HG03571 (cell line): ENCODE measurements around the gene AUTS2.

Experiments used
- ATAC-seq: cut with Tn5 transposase; IDR thresholded peaks from one replicate; pipeline ENCODE4 v1.9.1; 2021; ENCODE audit not compliant: unreplicated experiment

AUTS2 gene

DNA sequence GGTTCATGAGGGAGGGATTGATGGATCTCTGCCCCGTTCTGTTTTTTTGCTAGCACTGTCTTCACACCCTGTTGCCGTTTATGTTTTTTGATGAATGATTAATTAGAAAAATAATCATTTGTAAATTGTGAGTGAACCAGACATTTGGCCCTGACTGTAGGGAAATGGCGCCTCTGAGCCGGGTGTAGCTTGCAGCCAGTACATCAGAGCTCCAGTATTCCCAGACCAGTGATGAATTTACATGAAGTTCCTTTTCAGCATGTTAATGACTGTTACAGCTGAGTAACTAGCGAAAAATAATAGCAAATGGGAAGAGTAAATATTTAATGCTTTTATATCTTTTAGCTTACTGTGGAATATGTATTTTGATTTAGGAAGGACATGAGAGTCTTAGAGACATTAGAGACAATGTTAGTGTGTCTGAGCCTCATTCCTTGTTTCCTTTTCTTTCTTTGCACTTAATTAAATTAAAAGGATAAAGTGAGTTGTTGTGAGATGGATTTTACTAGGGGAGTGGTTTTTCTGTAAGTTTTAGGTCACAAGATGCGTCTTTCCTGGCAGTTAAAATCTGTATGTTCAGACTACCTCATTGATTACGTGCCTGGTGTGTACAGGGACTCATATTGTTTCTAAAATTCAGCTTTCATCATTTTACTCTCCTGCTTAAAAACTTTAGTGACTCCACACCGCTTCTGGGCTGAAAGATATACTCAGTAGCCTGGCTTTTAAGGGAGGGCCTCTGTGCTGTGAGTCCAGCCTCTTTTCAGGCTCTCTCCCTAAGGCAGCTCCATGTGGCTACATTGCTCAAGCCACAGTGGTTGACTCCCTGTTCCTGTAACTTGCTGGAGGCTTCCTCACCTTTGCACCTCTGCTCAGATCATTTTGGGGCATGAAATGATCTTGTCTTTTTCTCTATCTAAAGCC, 86.4 kb downstream of the AUTS2 start:
- ATAC-seq: no peak

DNA sequence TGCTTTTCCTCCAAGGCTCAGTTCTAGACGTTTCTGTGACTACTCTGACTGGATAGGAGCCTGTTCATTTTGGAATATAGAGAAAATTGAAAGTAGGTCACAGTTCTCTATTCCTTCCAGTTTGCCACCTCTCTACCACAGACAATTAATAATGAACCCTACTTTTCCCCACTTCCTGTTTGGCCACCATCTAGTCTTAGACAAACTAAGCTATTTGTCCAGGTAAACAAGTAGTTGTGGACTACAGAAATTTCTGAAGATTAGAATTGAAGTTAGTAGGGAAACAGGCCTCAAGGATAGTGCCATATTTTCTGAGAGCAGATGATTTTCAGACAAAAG, 87.0 kb downstream of the AUTS2 start:
- ATAC-seq: no peak

DNA sequence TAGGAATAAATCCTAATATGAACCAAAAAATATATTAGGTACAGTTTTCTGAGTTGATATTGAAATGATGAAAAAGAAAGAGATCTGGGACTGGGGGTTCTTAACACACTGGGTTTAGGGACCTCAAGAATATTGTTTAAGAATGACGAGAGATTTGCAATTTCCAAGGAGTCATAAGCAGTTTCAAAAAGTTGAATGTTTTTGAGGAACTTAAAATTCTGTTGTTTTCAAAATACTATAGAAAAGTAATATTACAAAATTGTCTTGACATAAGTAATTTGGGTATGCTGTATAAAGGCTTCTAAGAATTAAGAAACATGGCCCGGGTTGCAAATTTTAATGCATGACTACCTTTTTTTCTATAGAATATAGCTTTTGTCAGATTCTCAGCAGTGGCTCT, 88.1 kb downstream of the AUTS2 start:
- no peak for ATAC-seq

DNA sequence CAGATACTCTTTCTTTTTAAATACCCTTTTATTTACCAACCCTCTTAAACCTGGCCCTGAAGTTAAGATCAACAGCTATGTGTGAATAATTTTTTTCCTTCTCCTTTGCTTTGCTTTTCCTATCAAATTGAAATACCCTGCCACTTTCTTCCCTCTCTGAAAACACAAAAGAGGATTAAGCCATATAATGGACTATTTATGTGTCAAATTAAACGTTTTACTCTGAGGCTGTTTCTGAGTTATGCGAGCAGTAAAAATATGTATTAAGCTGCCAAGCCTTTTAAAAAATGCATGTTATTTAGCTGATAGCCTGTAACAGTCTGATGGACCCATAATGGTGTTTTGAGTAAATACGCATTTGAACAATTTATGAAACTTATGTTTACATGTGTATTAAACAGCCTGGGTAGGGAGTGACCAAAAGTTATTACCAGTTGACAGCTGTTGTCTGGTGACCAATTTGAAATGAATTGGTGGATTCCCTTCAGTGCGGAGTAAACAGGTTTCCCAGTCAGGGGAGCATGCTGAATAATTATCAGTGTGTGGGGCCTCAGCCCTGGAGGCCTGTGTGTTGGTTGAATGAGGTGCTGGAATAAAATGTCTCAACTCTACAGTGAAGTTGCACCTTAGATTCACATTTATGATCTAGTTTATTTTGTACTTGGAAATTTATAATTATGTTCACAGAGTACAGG, 89.6 kb downstream of the AUTS2 start:
- ATAC-seq: no peak

DNA sequence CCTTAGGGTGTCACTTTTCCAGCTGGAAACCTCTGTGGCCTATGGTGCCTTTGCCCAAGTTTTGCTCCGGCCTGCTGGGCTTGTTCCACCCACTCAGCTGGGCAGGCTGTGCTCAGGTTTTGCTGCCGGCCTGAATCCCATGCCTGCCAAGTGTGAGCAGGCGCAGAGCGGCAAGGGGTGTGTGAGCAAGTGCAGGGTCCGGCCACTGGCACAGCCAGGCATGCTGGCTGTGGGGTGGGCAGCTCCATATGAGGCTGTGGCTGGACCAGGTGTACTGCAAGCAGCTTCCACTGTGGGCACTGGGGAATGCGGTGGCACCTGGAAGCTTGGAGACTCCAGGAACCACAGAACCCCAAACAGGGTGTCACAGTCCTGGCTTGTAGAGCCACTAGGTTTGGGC, 92.1 kb downstream of the AUTS2 start:
- no peak for ATAC-seq

DNA sequence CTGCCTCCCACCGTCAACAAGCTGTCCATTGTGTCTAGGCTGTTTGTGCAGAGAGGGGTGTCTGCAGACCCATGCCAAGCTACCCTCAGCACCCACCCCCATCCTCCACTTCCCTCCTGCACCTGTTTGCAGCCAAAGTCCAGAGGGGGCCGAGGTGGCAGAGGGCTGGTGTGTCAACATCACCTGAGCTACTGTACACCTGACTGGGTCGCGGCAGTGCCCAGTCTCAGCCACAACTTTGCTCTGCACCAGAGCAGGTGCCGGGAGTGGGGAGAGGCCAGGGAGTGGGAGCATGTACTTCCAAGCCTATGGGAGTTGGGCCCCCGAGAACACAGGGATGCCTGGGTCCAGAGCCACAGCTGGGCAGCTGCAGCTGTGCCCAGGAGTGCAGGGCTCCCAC, 93.1 kb downstream of the AUTS2 start:
- ATAC-seq: no peak

DNA sequence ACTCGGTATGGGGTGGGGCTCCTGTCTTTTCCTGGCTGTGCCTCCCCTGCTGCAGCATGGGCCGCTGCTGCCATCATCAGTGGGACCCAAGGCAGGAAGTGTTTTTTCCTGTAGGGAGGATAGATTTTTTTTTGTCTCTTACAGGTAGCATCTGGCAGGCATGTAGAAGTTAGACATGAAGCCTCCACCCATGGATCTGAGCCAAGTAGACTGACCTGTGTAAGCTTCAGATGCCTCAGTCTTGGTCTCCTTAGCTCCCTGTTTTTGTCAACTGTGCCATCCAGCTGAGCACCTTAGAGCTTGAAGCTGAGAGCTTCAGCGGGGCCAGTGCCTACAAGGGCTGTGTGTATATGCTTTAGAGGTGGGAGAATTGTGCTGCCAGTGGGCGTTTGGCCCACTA, 93.5 kb downstream of the AUTS2 start:
- no peak for ATAC-seq

DNA sequence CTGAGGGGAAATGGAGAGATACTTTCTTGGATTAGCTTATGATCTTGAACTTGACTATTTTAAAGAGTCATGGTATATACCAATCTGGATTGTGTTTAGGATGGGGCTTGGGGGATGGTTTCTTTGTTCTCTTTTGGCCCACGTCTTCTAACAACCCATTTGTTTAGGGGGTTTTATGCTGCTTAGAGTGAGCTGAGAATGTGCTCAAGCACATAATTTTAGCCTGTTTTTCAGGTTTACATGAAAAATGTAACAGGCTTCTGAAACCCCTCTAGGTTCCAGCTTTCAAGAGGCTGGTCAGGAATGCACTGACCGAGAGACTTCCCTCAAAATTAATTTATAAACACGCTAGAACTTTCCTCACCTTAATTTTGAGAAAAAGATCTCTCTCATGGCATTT, 94.3 kb downstream of the AUTS2 start:
- ATAC-seq: no peak

DNA sequence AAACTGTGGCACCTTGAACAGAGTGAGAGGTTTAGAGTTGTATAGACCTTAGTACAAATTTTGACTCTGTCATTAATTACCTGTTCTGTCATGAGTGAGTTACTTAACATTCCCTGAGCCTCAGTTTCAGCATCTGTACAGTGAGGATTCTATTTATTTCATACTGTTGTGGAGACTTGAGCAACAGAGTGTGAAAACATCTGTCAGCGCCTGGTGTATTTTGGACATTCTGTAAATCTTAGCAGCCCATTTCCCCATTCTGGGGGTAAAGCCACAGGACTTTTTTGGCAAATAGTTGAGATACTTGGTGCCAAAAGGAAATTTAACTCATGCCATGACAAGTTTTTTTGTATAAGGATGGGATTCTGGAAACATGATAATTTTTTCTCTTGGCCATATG, 94.8 kb downstream of the AUTS2 start:
- ATAC-seq: no peak

DNA sequence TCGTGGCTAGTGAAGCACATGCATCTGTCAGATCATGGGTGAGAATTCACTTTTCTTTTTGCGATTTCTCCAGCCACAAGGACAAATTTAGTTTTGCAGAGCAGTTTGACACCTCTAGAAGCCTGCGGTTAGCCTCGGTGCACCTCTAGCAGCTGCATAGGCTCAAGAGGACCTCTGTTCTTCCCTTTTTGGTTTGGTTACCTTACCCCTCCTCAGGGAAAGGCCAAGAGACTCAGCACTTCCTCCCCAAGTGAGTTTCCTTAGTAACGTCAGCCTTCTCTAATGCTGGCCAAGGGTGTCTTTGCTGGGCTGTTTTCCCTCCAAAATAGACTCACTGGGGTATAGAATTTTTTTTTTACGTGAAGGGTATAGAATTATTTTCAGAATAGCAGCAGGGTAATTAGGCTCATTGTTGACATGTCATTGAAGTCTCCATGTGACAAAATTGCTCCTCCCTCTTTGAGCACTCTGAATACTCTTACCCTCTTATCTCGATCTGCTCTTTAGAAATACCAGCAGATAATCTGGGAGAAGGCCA, 97.8 kb downstream of the AUTS2 start:
- peak; percentile 80 for ATAC-seq

GRCh38 chr7:69696686-69697685, 98.7 kb downstream of the AUTS2 start:
- no peak for ATAC-seq

DNA sequence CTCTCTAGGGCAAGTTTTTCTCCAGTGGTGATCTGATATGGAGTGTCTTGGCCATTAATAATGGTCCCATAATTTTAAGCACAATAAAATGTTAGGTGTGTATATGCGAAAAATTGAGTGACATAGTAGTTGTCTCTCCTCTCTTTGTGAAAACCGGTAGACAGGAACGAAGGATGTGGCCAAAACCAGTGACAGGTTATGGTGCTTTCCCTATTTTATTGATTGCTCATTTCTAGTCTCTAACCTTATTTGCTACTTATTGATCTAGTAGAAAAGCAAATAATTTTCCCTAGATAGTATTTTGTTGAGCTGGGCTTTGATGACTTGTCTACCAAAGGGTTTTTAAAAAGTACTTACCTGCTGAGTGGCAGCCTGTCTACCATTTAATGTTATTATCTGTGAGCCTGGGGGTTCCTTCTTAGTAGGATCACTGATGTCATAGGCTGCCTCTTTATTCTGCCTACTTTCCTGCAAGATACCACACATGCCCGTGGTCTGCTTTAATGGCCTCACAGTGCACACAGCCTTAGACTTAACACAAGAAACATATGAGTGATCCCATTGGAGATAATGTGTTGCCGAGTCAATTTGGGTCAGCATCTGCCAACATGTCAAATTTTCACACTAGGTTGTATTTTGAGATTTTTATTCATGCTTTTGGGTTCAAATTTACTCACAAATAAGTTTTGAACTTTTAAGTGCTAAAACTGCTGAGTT, 100.0 kb downstream of the AUTS2 start:
- no peak for ATAC-seq

DNA sequence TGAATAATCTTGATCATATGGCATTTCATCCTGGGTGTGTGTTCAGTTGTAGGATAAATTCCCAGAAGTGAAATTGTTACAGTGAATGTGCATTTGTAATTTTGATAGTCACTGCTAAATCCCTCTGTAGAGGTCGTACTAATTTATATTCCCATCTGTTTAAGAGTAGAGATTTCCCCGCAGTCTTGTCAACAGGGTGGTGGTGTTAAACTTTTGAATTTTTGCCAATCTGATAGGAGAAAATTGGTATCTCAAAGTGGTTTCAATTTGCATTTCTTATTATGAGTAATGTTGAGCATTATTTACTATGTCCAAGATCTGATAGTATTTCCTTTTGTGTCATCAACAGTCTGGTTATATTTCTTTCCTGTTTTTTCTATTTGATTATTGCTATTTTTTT, 101.7 kb downstream of the AUTS2 start:
- ATAC-seq: no peak

DNA sequence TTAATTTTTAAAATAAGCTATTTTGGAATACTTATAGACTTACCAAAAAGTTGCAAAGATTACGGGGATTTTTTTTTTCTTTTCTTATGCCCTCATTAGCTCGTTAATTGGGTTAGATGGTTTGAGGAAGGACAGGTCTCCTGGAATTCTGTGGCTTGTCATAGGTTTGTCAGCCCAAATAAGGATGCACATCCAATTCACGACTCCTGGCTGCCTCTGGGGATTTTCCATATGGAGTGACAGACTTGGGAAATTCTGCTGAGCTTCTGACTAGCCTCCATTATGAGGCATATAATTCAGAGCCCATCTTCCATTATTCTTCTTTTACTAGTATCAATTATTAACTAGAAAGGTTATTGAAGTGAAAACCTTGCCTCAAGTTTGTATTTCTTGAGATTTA, 102.1 kb downstream of the AUTS2 start:
- ATAC-seq: no peak

GRCh38 chr7:69701288-69701687, 103.0 kb downstream of the AUTS2 start:
- ATAC-seq: no peak

GRCh38 chr7:69702357-69702756, 104.1 kb downstream of the AUTS2 start:
- no peak for ATAC-seq

DNA sequence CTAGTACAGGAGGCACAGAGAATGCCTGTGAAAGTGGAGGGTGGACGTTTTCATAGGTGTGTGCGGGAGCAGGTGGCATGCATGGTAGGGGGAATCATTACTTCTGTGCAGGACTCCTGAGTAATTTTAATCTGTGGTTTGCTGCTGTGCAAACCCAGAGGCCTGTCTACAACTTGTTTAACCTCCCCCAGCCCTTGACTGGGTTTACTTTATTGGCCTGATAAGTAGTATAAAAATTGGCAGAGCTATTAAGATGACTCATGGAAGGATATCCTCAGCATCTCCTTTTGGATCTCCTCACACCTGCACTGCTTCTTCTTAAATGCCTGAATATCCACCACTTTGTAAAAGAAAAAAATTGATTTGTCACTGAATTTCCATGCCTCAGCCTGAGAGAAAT, 104.8 kb downstream of the AUTS2 start:
- no peak for ATAC-seq

DNA sequence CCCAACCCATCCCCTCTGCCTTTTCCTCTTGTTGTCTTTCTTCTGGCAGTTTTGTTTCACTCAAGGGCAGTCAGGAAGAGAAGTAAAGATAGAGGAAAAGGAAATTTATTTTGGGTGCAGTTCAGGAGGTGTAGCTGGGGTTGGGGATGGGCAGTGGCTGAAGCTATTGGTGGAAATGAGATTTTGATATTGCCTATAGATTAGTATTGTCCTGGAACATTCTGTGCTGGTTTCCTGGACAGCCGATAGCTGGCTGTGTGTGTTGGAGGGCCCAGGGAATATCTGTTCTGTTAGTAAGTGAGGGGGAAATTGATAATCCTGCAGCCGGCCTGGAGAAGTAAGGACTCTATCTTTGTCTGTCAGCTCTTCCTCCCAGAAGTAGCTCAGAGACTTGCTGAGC, 107.8 kb downstream of the AUTS2 start:
- ATAC-seq: no peak

GRCh38 chr7:69708857-69709256, 110.6 kb downstream of the AUTS2 start:
- no peak for ATAC-seq

DNA sequence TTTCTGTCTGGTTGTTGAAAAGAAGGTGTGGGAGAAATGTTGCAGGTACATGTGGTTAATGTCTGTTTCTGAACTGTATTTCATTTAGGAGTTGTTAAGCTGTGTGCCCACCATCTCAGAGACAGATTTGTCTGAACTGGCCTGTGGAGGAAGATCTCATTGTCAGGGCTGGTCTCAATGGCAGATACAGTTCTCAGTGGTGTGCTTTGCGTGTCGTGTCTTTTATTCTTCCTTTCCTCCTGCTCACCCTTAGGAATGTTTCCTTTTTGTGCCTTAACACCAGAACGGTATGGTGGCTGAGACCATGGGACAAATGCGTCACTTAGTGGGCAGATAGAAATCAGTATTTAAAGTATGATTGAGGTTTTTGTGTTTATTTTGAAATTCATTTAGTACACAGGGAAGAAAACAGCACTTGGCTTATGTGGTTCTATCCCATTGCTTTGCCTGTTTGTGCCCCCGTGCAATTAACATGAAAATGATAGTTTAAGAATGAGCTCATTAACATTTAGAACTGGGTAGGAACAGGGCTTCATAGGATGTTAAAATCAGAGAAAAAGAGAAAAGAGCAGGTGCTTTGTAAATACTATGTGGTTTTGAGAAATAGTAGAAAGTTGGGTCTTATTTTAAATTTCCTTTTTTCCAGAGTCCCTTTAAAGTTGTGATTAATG, 112.6 kb downstream of the AUTS2 start:
- ATAC-seq: no peak
